HFF-Myc (cell line): ENCODE data around the gene SYT17.

Experiments
- DNase-seq: peaks from one replicate; pipeline ENCODE4 v3.0.0-alpha.2; 2011; ENCODE audit warnings: low read depth; ENCODE audit errors: extremely low read depth
- H3K4me3 ChIP-seq: replicated peaks from 2 replicates; pipeline ENCODE4 v1.5.1; 2011; ENCODE audit warnings: low read depth, mild to moderate bottlenecking, control low read depth, low read length
- CTCF ChIP-seq: IDR thresholded peaks from 2 replicates; pipeline ENCODE4 v1.5.1; 2012; ENCODE audit warnings: mild to moderate bottlenecking, low read depth, low read length, control low read depth; ENCODE audit errors: missing control alignments

Gene SYT17

GRCh38 chr16:19225651-19226050, 57.6 kb downstream of the SYT17 start:
- no peak for TF ChIP-seq CTCF
- H3K4me3 ChIP-seq, result no peak overlapping the region
- DNase-seq, result no peak

- no peak for DNase-seq
- no peak overlapping the region for H3K4me3 ChIP-seq
- no peak for TF ChIP-seq CTCF
These were observed 59.6 kb downstream of the SYT17 start for GRCh38 chr16:19227643-19228042.

- no peak for DNase-seq
- no peak overlapping the region for H3K4me3 ChIP-seq
- TF ChIP-seq CTCF, result no peak
These were observed 60.0 kb downstream of the SYT17 start for GRCh38 chr16:19228052-19228451.

GRCh38 chr16:19228575-19228974, 60.5 kb downstream of the SYT17 start:
- no peak for DNase-seq
- no peak overlapping the region for H3K4me3 ChIP-seq
- TF ChIP-seq CTCF, result no peak

GRCh38 chr16:19230575-19230974, 62.5 kb downstream of the SYT17 start:
- DNase-seq, result no peak
- no peak for TF ChIP-seq CTCF
- H3K4me3 ChIP-seq, result no peak overlapping the region

- DNase-seq, result no peak
- TF ChIP-seq CTCF, result no peak
- no peak overlapping the region for H3K4me3 ChIP-seq
These were observed 63.8 kb downstream of the SYT17 start for GRCh38 chr16:19231881-19232280.

- no peak for TF ChIP-seq CTCF
- H3K4me3 ChIP-seq, result no peak overlapping the region
- no peak for DNase-seq
These were observed 64.9 kb downstream of the SYT17 start for GRCh38 chr16:19232988-19233387.
